Panc1 (cell line): ENCODE measurements around the gene FPGT.

ENCODE experiments used
- POLR2AphosphoS5 ChIP-seq: IDR thresholded peaks from 2 replicates; pipeline ENCODE4 v1.6.1; 2012; ENCODE audit warnings: mild to moderate bottlenecking, low read depth, low read length, moderate library complexity
- TF ChIP-seq, protein P1 (sequence below): fragments of 450-650 bp; IDR thresholded peaks from 2 replicates; pipeline ENCODE4 v1.5.1; 2017; ENCODE audit warnings: mild to moderate bottlenecking
- TF ChIP-seq, protein P2 (sequence below), 2 experiments: IDR thresholded peaks; 2 replicates each; pipeline ENCODE4 v1.6.1; 2011 to 2012; ENCODE audit warnings: low read depth in 2 of 2, control low read depth in 1 of 2, low read length in 1 of 2, mild to moderate bottlenecking in 1 of 2, moderate library complexity in 1 of 2; ENCODE audit not compliant: insufficient read depth in 1 of 2

DNA sequence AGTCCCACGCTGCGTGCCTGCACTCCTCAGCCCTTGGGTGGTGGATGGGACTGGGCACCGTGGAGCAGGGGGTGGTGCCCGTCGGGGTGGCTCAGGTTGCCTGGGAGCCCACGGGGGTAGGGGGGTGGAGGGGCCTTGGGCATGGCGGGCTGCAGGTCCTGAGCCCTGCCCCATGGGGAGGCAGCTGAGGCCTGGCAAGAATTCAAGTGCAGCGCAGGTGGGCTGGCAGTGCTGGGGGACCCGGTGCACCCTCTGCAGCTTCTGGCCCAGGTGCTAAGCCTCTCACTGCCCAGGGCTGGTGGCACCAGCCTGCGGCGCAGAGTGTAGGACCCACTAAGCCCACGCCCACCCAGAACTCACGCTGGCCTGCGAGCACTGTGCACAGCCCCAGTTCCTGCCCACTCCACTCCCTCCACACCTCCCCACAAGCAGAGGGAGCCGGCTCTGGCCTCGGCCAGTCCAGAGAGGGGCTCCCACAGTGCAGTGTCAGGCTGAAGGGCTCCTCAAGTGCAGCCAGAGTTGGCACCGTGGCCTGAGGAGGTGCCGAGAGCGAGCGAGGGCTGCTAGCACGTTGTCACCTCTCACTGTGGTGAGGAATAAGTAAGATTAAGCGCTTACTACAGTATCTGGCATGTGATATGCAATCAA, 50.0 kb downstream of the FPGT start:
- TF ChIP-seq, protein P1, sequence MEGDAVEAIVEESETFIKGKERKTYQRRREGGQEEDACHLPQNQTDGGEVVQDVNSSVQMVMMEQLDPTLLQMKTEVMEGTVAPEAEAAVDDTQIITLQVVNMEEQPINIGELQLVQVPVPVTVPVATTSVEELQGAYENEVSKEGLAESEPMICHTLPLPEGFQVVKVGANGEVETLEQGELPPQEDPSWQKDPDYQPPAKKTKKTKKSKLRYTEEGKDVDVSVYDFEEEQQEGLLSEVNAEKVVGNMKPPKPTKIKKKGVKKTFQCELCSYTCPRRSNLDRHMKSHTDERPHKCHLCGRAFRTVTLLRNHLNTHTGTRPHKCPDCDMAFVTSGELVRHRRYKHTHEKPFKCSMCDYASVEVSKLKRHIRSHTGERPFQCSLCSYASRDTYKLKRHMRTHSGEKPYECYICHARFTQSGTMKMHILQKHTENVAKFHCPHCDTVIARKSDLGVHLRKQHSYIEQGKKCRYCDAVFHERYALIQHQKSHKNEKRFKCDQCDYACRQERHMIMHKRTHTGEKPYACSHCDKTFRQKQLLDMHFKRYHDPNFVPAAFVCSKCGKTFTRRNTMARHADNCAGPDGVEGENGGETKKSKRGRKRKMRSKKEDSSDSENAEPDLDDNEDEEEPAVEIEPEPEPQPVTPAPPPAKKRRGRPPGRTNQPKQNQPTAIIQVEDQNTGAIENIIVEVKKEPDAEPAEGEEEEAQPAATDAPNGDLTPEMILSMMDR: no peak
- no peak for TF ChIP-seq POLR2AphosphoS5
- TF ChIP-seq, protein P2, sequence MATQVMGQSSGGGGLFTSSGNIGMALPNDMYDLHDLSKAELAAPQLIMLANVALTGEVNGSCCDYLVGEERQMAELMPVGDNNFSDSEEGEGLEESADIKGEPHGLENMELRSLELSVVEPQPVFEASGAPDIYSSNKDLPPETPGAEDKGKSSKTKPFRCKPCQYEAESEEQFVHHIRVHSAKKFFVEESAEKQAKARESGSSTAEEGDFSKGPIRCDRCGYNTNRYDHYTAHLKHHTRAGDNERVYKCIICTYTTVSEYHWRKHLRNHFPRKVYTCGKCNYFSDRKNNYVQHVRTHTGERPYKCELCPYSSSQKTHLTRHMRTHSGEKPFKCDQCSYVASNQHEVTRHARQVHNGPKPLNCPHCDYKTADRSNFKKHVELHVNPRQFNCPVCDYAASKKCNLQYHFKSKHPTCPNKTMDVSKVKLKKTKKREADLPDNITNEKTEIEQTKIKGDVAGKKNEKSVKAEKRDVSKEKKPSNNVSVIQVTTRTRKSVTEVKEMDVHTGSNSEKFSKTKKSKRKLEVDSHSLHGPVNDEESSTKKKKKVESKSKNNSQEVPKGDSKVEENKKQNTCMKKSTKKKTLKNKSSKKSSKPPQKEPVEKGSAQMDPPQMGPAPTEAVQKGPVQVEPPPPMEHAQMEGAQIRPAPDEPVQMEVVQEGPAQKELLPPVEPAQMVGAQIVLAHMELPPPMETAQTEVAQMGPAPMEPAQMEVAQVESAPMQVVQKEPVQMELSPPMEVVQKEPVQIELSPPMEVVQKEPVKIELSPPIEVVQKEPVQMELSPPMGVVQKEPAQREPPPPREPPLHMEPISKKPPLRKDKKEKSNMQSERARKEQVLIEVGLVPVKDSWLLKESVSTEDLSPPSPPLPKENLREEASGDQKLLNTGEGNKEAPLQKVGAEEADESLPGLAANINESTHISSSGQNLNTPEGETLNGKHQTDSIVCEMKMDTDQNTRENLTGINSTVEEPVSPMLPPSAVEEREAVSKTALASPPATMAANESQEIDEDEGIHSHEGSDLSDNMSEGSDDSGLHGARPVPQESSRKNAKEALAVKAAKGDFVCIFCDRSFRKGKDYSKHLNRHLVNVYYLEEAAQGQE (IDR thresholded peaks at IDR 0.05; ENCODE audit: insufficient read depth in 1 of 2, low read depth in 2 of 2, low read length in 1 of 2): no peak
